HG02763 (cell line): ENCODE results near the gene NT5DC1.

Source experiments
- ATAC-seq: cut with Tn5 transposase; IDR thresholded peaks from one replicate; pipeline ENCODE4 v1.9.1; 2021; ENCODE audit warnings: mild to moderate bottlenecking, moderate library complexity; ENCODE audit not compliant: unreplicated experiment

Gene NT5DC1

GRCh38 chr6:116298973-116299372, 198.3 kb downstream of the NT5DC1 start:
- no peak for ATAC-seq
